ENCODE data around the gene EBF3.

GRCh38 chr10:129927351-129928120 lies 36.5 kb downstream of the EBF3 start:
- TF ChIP-seq CTCF (IDR thresholded peaks at IDR 0.05) (no peak), EP300 (IDR thresholded peaks at IDR 0.05) (no peak), POLR2A (IDR thresholded peaks at IDR 0.05) (no peak), POLR2AphosphoS5 (IDR thresholded peaks at IDR 0.05) (no peak)

Data from suprapubic skin (tissue), 4 donors.